HG03280 (cell line): ENCODE results near the gene GOLGA7B.

Source experiments
- ATAC-seq: cut with Tn5 transposase; IDR thresholded peaks from one replicate; pipeline ENCODE4 v1.9.1; 2021; ENCODE audit warnings: mild to moderate bottlenecking, moderate library complexity; ENCODE audit not compliant: unreplicated experiment

Gene GOLGA7B

GRCh38 chr10:97915346-97916131, 65.9 kb downstream of the GOLGA7B start:
- no peak for ATAC-seq

DNA sequence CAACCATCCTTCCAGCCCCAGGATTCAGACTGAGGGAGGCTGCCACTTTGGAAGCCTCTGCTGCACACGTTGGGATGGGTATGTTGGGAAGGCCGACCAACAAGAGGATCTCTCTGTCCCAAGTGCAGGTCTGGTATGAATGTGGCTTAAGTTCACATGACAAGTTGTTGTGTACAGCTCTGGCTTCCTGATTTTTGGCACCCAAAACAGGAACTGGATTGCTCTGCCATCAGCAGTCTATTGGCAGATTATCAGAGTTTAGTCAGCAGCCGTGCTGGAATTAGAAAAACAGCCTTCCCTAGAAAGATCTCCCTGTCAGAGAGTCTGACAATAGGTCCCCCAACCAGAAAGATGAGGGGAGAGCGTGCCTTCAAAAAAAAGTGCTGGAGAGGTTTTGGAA, 66.9 kb downstream of the GOLGA7B start:
- ATAC-seq: no peak

DNA sequence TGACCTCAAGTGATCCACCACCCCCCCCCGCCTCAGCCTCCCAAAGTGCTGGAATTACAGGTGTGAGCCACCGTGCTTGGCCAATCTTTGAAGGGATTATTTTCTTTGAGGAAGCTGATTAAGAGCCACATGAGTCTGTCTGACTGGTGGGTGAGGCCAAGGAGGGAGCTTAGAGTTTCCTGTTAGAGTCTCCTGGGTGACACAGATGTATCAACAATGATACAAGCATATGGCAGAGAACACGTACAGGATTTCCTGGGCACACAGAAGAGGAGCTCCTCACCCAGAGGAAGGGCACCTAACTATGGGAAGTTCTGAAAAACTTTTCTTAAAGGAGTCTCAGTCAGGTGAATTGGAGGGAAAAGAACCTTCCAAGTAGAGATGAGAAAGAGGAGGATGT, 69.4 kb downstream of the GOLGA7B start:
- no peak for ATAC-seq

- ATAC-seq: no peak
Observed at GRCh38 chr10:97920865-97921264, 71.2 kb downstream of the GOLGA7B start.
